HepG2 (cell line): Measurements from ENCODE around the gene SNRNP48. TPM values are rescaled to one million over a fixed set of nuclear protein-coding genes. Genes with fewer than 3 reads are reported as not detected.

ENCODE experiments used
- CREM ChIP-seq, 2 experiments: sonication (generic) in 1 of 2; formaldehyde crosslinking in 1 of 2; IDR thresholded peaks; 2 replicates each; pipeline versions ENCODE4 v1.4.0 to v1.6.1; 2016 to 2020; ENCODE audit warnings: antibody characterized with exemption in 1 of 2, mild to moderate bottlenecking in 1 of 2, missing genetic modification reagents in 1 of 2
- GATAD2A ChIP-seq: IDR thresholded peaks from 2 replicates; pipeline ENCODE4 v1.6.1; 2016
- IRX3 ChIP-seq: sonication (generic); formaldehyde crosslinking; IDR thresholded peaks from 2 replicates; pipeline ENCODE4 v1.8.1; 2023; ENCODE audit warnings: mild to moderate bottlenecking, low read depth, missing genetic modification reagents, borderline replicate concordance
- KIAA2018 ChIP-seq: sonication (generic); formaldehyde crosslinking; IDR thresholded peaks from 2 replicates; pipeline ENCODE4 v1.5.0; 2020; ENCODE audit warnings: mild to moderate bottlenecking, missing genetic modification reagents, borderline replicate concordance
- NBN ChIP-seq: fragments of 450-650 bp; conservative IDR thresholded peaks from 2 replicates; pipeline ENCODE4 v1.6.1; 2017
- RNF219 ChIP-seq: sonication (generic); formaldehyde crosslinking; IDR thresholded peaks from 2 replicates; pipeline ENCODE4 v1.5.0; 2020; ENCODE audit warnings: mild to moderate bottlenecking, missing genetic modification reagents
- SKI ChIP-seq: fragments of 450-650 bp; IDR thresholded peaks from one replicate; pipeline ENCODE4 v1.6.1; 2018; ENCODE audit warnings: mild to moderate bottlenecking; ENCODE audit not compliant: partially characterized antibody
- THAP7 ChIP-seq: sonication (generic); formaldehyde crosslinking; IDR thresholded peaks from 2 replicates; pipeline ENCODE4 v1.8.1; 2023; ENCODE audit warnings: mild to moderate bottlenecking, missing genetic modification reagents
- ZBTB10 ChIP-seq: sonication (generic); formaldehyde crosslinking; IDR thresholded peaks from 2 replicates; pipeline ENCODE4 v1.4.0; 2020; ENCODE audit warnings: missing genetic modification reagents, borderline replicate concordance
- ZNF101 ChIP-seq: sonication (generic); formaldehyde crosslinking; IDR thresholded peaks from 2 replicates; pipeline ENCODE4 v1.4.0; 2020; ENCODE audit warnings: mild to moderate bottlenecking, low read depth, missing genetic modification reagents, borderline replicate concordance
- ZNF530 ChIP-seq: sonication (generic); formaldehyde crosslinking; IDR thresholded peaks from 2 replicates; pipeline ENCODE4 v1.5.0; 2020; ENCODE audit warnings: low read depth, mild to moderate bottlenecking, missing genetic modification reagents
- ZNF546 ChIP-seq: sonication (generic); formaldehyde crosslinking; conservative IDR thresholded peaks from 2 replicates; pipeline ENCODE4 v1.8.1; 2023; ENCODE audit warnings: mild to moderate bottlenecking, missing genetic modification reagents
- ZNF839 ChIP-seq: sonication (generic); formaldehyde crosslinking; IDR thresholded peaks from 2 replicates; pipeline ENCODE4 v1.4.0; 2020; ENCODE audit warnings: missing genetic modification reagents, mild to moderate bottlenecking, borderline replicate concordance
- polyA plus RNA-seq, 8 experiments: library from polyadenylated mRNA; depleted of rRNA in 3 of 8; stranded (reverse) in 7 of 8; unstranded in 1 of 8; fragments of >200 nt; fragmentation: Illumina TruSeq in 4 of 8; extraction: Trizol in 4 of 8; gene quantifications; 2 replicates each; pipeline versions ENCODE4 v1.2.1 to v1.2.3, GENCODE V29; 2011 to 2016; ENCODE audit warnings: low read depth in 4 of 8, missing spikeins in 1 of 8, mixed read lengths in 1 of 8; ENCODE audit not compliant: insufficient read depth in 1 of 8
- total RNA-seq, 5 experiments: library from RNA; depleted of rRNA; stranded (reverse); fragments of >200 nt; fragmentation: Illumina TruSeq; extraction: Trizol; gene quantifications; 2 replicates each; pipeline ENCODE4 v1.2.3, GENCODE V29; 2016; ENCODE audit warnings: low read depth in 1 of 5

Gene SNRNP48
- total and polyA plus RNA-seq, 2 of the 13 experiments (the other 11 are each of a cell fraction or from before 2014, with no cell fraction given): 17.5 to 47.5 TPM

GRCh38 chr6:7541175-7542064 is 48.6 kb upstream of the SNRNP48 start, which contains the start of gene DSP (continued):
- 0 out of 2 replicates have a peak, but pooled peaks have one; percentile 43 for TF ChIP-seq KIAA2018 (CRISPR knock-in tag)
- TF ChIP-seq ZNF546 (CRISPR knock-in tag): peak; percentile 74
- peak; percentile 74 for TF ChIP-seq THAP7
- TF ChIP-seq IRX3: peak; percentile 73; the same call in 1 of the 2 replicates
- peak; percentile 37 for TF ChIP-seq ZNF839
- TF ChIP-seq ZNF101 (CRISPR knock-in tag): no peak
- TF ChIP-seq ZBTB10 (CRISPR knock-in tag): peak; percentile 83; the same call in 1 of the 2 replicates
- no peak for TF ChIP-seq NBN
- no peak; the same call in 1 of the 2 replicates for TF ChIP-seq RNF219 (CRISPR knock-in tag)
- peak; percentile 89 for TF ChIP-seq GATAD2A (CRISPR knock-in tag)
- TF ChIP-seq ZNF530 (CRISPR knock-in tag): no peak
- peak; percentile 73 for TF ChIP-seq CREM (IDR thresholded peaks at IDR 0.05)
- no peak for TF ChIP-seq CREM (CRISPR knock-in tag; IDR thresholded peaks at IDR 0.05)
- TF ChIP-seq SKI: peak; percentile 86
